ENCODE data around the gene GTF2A1L.

GRCh38 chr2:48721158-48721557, 103.5 kb downstream of the GTF2A1L start:
- TF ChIP-seq CTCF (IDR thresholded peaks at IDR 0.05) (no peak), POLR2A (IDR thresholded peaks at IDR 0.05) (no peak)

All from thyroid gland (tissue), 4 donors.